ENCODE data around the gene CAPN9. TPM values are rescaled to one million over a fixed set of nuclear protein-coding genes. Genes with fewer than 3 reads are reported as not detected.
A peak's percentile ranks its signal among the peaks of the same experiment; 100 is the strongest.
"Not testable (repeated sequence)": the region's sequence is repeated elsewhere in the genome, so short reads cannot be mapped to it uniquely, and the experiment has no call there.

Gene CAPN9
- total RNA-seq, 1 experiment from 2014 or later = 0.10 TPM

DNA sequence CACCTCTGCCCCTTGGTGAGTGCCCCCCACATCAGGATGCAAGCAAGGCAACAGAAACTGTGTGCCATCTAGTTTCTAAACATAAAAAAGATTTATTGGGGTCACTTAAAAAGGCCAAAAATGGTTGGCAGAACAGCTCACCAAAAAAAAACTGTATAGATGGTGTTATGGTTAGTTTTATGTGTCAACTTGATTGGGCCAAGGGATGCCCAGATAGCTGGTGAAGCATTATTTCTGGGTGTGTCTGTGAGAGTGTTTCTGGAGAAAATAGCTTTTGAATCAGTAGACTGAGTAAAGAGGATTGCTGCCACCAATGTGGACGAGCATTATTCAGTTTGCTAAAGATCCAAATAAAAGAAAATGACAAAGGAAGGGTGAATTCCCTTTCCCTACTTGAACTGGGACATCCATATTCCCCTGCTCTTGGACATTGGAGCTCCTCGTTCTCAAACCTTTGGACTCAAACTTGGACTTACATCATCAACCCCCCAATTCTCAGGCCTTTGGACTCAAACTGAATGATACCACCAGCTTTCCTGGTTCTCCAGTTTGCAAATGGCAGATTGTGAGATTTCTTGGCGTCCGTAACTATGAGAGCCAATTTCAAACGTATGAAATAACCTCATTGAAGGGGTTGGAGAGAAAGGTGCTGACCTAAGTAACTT is 16.9 kb downstream of the CAPN9 start:
- Histone ChIP-seq H3K4me3 (ENCODE audit: insufficient read depth, low read depth, low read length) (no peak overlapping the region), H3K27me3 (ENCODE audit: control insufficient read depth, insufficient read depth, low read length) (no peaks in the 10 kb centered on the region; the same call in 1 of the 2 replicates), H3K36me3 (replicated peaks; ENCODE audit: control insufficient read depth, insufficient read depth, low read length) (no peaks in the 10 kb centered on the region)
- DNase-seq = no peak

DNA sequence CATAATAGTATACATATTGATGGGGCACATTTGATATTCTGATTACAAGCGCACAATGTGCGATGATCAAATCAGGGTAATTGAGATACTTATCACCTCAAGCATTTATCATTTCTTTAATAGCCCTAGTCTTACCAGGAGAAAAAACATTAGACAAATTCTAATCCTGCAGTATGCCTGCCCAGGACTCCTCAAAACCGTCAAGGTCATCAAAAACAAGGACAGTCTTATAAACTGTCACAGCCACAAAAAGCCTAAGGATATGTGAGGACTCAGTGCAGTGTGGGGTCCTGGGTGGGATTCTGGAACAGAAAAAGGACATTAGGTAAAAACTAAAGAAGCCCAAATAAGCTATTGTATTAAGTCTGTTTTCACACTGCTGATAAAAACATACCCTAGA is 19.1 kb downstream of the CAPN9 start:
- no peak overlapping the region for H3K4me3 ChIP-seq (ENCODE audit: insufficient read depth, low read depth, low read length)
- no peaks in the 10 kb centered on the region; the same call in 1 of the 2 replicates for H3K27me3 ChIP-seq (ENCODE audit: control insufficient read depth, insufficient read depth, low read length)
- no peaks in the 10 kb centered on the region for H3K36me3 ChIP-seq (replicated peaks; ENCODE audit: control insufficient read depth, insufficient read depth, low read length)
- no peak for DNase-seq

DNA sequence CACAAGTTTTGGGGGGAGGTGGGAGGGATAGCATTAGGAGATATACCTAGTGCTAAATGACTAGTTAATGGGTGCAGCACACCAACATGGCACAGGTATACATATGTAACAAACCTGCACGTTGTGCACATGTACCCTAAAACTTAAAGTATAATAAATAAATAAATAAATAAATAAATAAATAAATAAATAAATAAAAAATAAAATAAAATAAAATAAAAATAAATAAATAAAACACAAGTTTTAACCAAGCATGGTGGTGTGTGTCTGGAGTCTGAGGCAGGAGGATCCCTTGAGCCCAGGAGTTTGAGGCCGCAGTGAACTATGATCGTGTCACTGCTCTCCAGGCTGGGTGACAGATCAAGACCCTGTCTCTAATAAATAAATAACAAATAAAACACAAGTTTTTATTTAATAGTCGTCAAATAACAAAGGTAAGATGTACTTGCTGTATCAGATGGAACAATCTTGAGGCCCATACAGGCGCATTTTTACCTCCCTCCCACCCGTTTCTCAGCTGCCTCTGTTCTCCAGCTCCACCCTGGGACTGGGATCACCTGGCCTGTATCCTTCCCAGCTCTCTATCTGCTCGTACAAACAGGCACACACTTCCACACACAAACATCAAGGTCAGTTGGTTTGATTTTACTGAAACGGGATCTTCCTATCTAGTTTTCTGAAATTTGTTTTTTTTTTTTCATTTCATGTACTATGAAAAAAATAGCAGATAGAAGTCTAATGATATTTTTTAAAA is 20.8 kb downstream of the CAPN9 start:
- not testable (repeated sequence) for H3K4me3 ChIP-seq (ENCODE audit: insufficient read depth, low read depth, low read length); DNase-seq; H3K36me3 ChIP-seq (replicated peaks; ENCODE audit: control insufficient read depth, insufficient read depth, low read length); H3K27me3 ChIP-seq (ENCODE audit: control insufficient read depth, insufficient read depth, low read length)

- Histone ChIP-seq H3K27me3 (ENCODE audit: control insufficient read depth, insufficient read depth, low read length) (no peaks in the 10 kb centered on the region), H3K36me3 (replicated peaks; ENCODE audit: control insufficient read depth, insufficient read depth, low read length) (no peaks in the 10 kb centered on the region), H3K4me3 (ENCODE audit: insufficient read depth, low read depth, low read length) (no peak overlapping the region)
- no peak for DNase-seq
Observed at GRCh38 chr1:230768903-230769570, 21.8 kb downstream of the CAPN9 start.

DNA sequence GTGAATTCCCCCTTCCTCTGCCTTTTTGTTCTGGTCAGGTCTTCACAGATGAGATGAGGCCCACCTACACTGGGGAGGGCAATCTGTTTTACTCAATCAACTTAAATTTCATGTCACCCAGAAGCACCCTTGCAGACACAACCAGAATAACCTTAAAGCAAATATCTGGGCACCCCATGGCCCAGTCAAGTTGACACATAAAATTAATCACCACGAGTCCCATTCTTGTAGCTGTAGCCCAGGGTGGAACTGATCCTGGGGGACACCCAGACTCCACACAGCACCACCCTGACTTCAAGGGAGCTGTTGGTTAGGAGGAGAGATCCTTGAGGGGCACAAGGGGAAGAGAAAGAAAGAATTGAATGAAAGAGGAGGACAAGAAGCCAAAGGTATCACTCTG is 23.1 kb downstream of the CAPN9 start:
- no peaks in the 10 kb centered on the region for H3K36me3 ChIP-seq (replicated peaks; ENCODE audit: control insufficient read depth, insufficient read depth, low read length)
- DNase-seq = no peak

GRCh38 chr1:230771773-230772354 is 24.7 kb downstream of the CAPN9 start:
- Histone ChIP-seq H3K4me3 (ENCODE audit: insufficient read depth, low read depth, low read length) (no peak overlapping the region), H3K27me3 (ENCODE audit: control insufficient read depth, insufficient read depth, low read length) (no peaks in the 10 kb centered on the region), H3K36me3 (replicated peaks; ENCODE audit: control insufficient read depth, insufficient read depth, low read length) (no peaks in the 10 kb centered on the region)
- DNase-seq = no peak

More for the DNA sequence above, 23.1 kb downstream of the CAPN9 start:
- Histone ChIP-seq H3K27me3 (ENCODE audit: control insufficient read depth, insufficient read depth, low read length) (no peaks in the 10 kb centered on the region), H3K4me3 (ENCODE audit: insufficient read depth, low read depth, low read length) (no peak overlapping the region)

GRCh38 chr1:230772457-230773395 is 25.5 kb downstream of the CAPN9 start:
- no peak overlapping the region for H3K4me3 ChIP-seq (ENCODE audit: insufficient read depth, low read depth, low read length)

DNA sequence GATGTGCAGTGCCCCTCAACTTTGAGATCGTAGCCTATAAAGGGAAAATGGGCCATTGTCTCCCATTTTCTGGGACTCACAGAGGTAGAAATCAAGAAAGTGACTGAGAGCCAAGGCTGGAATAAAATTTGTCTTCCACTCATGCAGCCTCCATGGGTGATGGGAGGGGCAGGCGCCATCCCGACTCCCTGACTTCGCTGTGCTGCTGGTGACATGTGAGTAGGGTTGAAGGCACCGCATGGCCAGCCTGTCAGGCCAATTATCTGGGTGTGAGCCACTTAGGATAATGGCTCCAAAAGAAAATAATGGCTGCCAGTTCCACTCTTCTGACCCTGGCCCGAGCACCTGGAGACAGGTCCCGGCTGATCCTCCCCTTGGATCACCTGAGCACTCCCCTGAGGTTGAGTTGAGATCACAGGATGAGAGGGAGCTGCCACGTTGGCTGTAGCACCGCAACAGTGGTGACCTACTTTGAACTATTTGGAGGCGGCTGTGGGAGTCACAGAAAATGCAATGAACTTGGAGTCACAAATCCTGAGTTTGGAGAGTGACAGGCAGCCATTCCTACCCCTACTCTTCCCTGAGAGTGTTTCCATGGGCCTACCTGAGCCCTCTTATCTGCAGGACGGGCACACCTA is 26.3 kb downstream of the CAPN9 start:
- no peak for DNase-seq

More at GRCh38 chr1:230772457-230773395, 25.5 kb downstream of the CAPN9 start:
- Histone ChIP-seq H3K27me3 (ENCODE audit: control insufficient read depth, insufficient read depth, low read length) (no peaks in the 10 kb centered on the region), H3K36me3 (replicated peaks; ENCODE audit: control insufficient read depth, insufficient read depth, low read length) (no peaks in the 10 kb centered on the region)
- DNase-seq = peak; percentile 71

GRCh38 chr1:230778916-230779590 is 31.9 kb downstream of the CAPN9 start:
- H3K36me3 ChIP-seq (replicated peaks; ENCODE audit: control insufficient read depth, insufficient read depth, low read length) = no peaks in the 10 kb centered on the region
- no peak for DNase-seq
- H3K4me3 ChIP-seq (ENCODE audit: insufficient read depth, low read depth, low read length) = no peak overlapping the region
- H3K27me3 ChIP-seq (ENCODE audit: control insufficient read depth, insufficient read depth, low read length) = peaks cover 27% of the 10 kb centered on the region

More for the DNA sequence above, 26.3 kb downstream of the CAPN9 start:
- Histone ChIP-seq H3K36me3 (replicated peaks; ENCODE audit: control insufficient read depth, insufficient read depth, low read length) (no peaks in the 10 kb centered on the region), H3K4me3 (ENCODE audit: insufficient read depth, low read depth, low read length) (no peak overlapping the region), H3K27me3 (ENCODE audit: control insufficient read depth, insufficient read depth, low read length) (no peaks in the 10 kb centered on the region)

- H3K27me3 ChIP-seq (ENCODE audit: control insufficient read depth, insufficient read depth, low read length) = peaks cover 44% of the 10 kb centered on the region
- H3K36me3 ChIP-seq (replicated peaks; ENCODE audit: control insufficient read depth, insufficient read depth, low read length) = no peaks in the 10 kb centered on the region
- H3K4me3 ChIP-seq (ENCODE audit: insufficient read depth, low read depth, low read length) = no peak overlapping the region
- no peak for DNase-seq
Observed at GRCh38 chr1:230781131-230781530, 33.9 kb downstream of the CAPN9 start.

- DNase-seq = no peak
- no peaks in the 10 kb centered on the region for H3K36me3 ChIP-seq (replicated peaks; ENCODE audit: control insufficient read depth, insufficient read depth, low read length)
- H3K4me3 ChIP-seq (ENCODE audit: insufficient read depth, low read depth, low read length) = no peak overlapping the region
- H3K27me3 ChIP-seq (ENCODE audit: control insufficient read depth, insufficient read depth, low read length) = peaks cover 47% of the 10 kb centered on the region
Observed at GRCh38 chr1:230781594-230781993, 34.4 kb downstream of the CAPN9 start.

GRCh38 chr1:230784163-230784562 is 37.0 kb downstream of the CAPN9 start:
- Histone ChIP-seq H3K36me3 (replicated peaks; ENCODE audit: control insufficient read depth, insufficient read depth, low read length) (no peaks in the 10 kb centered on the region), H3K4me3 (ENCODE audit: insufficient read depth, low read depth, low read length) (no peak overlapping the region), H3K27me3 (ENCODE audit: control insufficient read depth, insufficient read depth, low read length) (peaks cover 65% of the 10 kb centered on the region)
- DNase-seq = no peak

All from H7 (cell line).